WERI-Rb-1 (cell line): ENCODE results near the gene MACROH2A2.

Experiments
- DNase-seq: peaks from one replicate; pipeline ENCODE4 v3.0.0-alpha.2; 2020
- H3K27ac ChIP-seq: fragments of 250-450 bp; sonication (Bioruptor Pico); 2 replicates; pipeline ENCODE4 v1.5.1; 2020; ENCODE audit warnings: mild to moderate bottlenecking, moderate library complexity
- H3K27me3 ChIP-seq: fragments of 250-450 bp; sonication (Bioruptor Pico); 2 replicates; pipeline ENCODE4 v1.5.1; 2021; ENCODE audit warnings: mild to moderate bottlenecking, low read depth, moderate library complexity; ENCODE audit not compliant: insufficient read depth, severe bottlenecking
- H3K36me3 ChIP-seq: fragments of 250-450 bp; sonication (Bioruptor Pico); 2 replicates; pipeline ENCODE4 v1.5.1; 2020; ENCODE audit warnings: mild to moderate bottlenecking, moderate library complexity
- H3K4me3 ChIP-seq: 2 replicates; pipeline ENCODE4 v1.5.1; 2011; ENCODE audit warnings: low read depth, mild to moderate bottlenecking, control low read depth, low read length
- H3K9me3 ChIP-seq: fragments of 250-450 bp; sonication (Bioruptor Pico); 2 replicates; pipeline ENCODE4 v1.5.1; 2021; ENCODE audit warnings: mild to moderate bottlenecking, moderate library complexity; ENCODE audit not compliant: severe bottlenecking
- TF ChIP-seq, protein P1 (sequence below): IDR thresholded peaks from 2 replicates; pipeline ENCODE4 v1.5.1; 2011; ENCODE audit warnings: low read depth, mild to moderate bottlenecking, control low read depth, inconsistent platforms, low read length

Gene MACROH2A2

DNA sequence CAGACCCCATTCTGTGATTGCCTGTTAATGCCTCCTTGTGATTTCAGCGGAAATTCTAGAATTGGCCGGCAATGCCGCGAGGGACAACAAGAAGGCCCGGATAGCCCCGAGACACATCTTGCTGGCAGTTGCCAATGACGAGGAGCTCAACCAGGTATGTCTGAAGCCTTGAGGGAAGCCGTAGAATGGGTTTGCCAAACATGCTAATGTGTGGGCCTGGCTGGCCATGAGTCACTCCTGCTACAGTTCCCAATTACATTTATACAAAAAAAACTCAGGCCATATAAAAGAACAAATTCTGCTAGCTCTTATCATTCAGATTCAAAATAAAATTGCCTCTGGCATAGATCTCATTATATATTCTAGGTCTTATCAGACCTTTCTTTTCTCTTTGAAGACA lies 37.4 kb downstream of the MACROH2A2 start:
- Histone ChIP-seq H3K9me3 (no peaks in the 10 kb centered on the region), H3K36me3 (peaks cover 42% of the 10 kb centered on the region), H3K27ac (no peak overlapping the region), H3K4me3 (no peak overlapping the region), H3K27me3 (no peaks in the 10 kb centered on the region)
- no peak for DNase-seq
- TF ChIP-seq, protein P1, sequence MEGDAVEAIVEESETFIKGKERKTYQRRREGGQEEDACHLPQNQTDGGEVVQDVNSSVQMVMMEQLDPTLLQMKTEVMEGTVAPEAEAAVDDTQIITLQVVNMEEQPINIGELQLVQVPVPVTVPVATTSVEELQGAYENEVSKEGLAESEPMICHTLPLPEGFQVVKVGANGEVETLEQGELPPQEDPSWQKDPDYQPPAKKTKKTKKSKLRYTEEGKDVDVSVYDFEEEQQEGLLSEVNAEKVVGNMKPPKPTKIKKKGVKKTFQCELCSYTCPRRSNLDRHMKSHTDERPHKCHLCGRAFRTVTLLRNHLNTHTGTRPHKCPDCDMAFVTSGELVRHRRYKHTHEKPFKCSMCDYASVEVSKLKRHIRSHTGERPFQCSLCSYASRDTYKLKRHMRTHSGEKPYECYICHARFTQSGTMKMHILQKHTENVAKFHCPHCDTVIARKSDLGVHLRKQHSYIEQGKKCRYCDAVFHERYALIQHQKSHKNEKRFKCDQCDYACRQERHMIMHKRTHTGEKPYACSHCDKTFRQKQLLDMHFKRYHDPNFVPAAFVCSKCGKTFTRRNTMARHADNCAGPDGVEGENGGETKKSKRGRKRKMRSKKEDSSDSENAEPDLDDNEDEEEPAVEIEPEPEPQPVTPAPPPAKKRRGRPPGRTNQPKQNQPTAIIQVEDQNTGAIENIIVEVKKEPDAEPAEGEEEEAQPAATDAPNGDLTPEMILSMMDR = no peak

DNA sequence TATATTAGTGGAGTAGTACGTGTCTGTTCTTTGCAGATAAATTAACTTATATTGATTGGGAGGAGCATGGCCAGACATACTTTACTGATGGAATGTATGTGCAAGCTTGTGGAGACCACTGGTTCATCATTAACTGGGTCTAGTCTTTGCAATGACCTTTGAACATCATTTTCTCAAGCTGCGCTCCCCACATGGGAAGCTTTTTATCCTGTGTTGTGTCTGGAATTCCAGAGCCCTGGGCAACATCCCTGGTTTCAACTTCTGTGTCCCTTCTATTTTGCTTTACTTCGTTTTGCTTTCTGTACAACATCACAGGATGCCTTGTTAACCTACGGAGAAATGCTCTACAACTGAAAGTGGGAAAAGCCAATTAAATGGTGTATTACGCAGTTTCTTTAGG lies 38.3 kb downstream of the MACROH2A2 start:
- Histone ChIP-seq H3K27ac (no peak overlapping the region), H3K4me3 (no peak overlapping the region), H3K36me3 (peaks cover 49% of the 10 kb centered on the region), H3K27me3 (no peaks in the 10 kb centered on the region), H3K9me3 (no peaks in the 10 kb centered on the region)
- DNase-seq = no peak
- TF ChIP-seq, protein P1 = no peak

DNA sequence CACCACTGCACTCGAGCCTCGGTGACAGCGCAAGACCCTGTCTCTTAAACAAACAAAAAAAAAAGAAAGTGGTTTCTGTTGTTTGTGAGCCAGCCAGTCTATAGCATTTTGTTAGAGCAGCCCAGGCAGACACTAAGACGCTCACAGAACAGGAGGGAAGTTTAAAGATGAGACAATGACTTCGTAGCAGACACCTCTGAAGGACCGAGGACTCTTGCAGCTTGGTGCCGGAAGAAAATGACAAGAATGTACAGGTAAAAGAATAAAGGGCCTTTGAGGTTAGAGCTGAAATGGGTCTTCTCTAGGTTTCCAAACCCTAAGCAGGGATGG lies 39.7 kb downstream of the MACROH2A2 start:
- TF ChIP-seq, protein P1 = no peak
- Histone ChIP-seq H3K4me3 (no peak overlapping the region), H3K27ac (no peak overlapping the region), H3K36me3 (peaks cover 60% of the 10 kb centered on the region), H3K9me3 (no peaks in the 10 kb centered on the region), H3K27me3 (no peaks in the 10 kb centered on the region)
- no peak for DNase-seq

DNA sequence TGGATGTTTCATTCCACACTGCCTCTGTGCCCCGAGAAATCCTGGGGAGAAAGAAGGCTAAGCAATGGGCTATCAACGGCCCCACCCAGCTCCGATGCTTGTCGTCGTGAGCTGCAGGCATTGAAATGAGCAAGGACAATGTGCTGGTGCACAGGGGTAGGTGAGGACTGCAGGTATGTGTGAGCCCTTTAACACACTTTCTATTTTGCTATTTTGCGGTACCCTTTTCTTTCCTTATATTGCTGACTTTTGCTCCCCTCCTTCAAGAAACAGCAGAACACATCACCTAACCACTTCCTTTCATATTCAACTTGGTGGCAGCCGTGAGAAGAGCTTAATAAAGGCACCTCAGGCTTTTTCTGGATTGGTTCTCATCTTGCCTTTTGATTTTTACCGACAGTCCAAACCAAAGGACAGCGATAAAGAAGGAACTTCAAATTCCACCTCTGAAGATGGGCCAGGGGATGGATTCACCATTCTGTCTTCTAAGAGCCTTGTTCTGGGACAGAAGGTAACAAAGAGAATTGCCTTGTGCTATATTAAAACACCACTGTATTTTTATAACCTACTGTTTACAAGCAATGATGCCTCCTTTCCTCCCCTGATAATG lies 40.8 kb downstream of the MACROH2A2 start:
- Histone ChIP-seq H3K9me3 (no peaks in the 10 kb centered on the region), H3K4me3 (no peak overlapping the region), H3K36me3 (peaks cover 64% of the 10 kb centered on the region), H3K27ac (no peak overlapping the region), H3K27me3 (no peaks in the 10 kb centered on the region)
- TF ChIP-seq, protein P1 = no peak
- DNase-seq = no peak

DNA sequence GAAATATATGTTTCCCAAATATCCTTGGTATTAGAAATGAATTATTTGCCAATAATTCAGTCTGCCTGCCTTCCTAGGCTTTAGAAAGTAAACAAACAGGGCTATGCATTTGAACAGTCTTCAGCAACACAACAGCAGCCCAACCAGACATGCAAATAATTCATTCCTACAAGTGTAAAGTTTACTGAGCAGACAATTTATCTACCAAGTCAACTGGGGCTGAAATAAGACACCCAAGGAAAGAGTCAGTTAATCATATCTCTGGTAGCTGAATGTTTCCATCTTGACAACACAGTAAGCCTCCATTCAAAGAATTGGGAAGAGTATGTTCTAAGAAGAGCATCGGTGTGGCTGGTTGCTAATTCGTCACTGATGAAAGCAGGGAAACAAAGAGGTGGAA lies 41.6 kb downstream of the MACROH2A2 start:
- Histone ChIP-seq H3K27ac (no peak overlapping the region), H3K27me3 (no peaks in the 10 kb centered on the region), H3K36me3 (peaks cover 69% of the 10 kb centered on the region), H3K4me3 (no peak overlapping the region), H3K9me3 (no peaks in the 10 kb centered on the region)
- DNase-seq = no peak
- TF ChIP-seq, protein P1 = no peak

DNA sequence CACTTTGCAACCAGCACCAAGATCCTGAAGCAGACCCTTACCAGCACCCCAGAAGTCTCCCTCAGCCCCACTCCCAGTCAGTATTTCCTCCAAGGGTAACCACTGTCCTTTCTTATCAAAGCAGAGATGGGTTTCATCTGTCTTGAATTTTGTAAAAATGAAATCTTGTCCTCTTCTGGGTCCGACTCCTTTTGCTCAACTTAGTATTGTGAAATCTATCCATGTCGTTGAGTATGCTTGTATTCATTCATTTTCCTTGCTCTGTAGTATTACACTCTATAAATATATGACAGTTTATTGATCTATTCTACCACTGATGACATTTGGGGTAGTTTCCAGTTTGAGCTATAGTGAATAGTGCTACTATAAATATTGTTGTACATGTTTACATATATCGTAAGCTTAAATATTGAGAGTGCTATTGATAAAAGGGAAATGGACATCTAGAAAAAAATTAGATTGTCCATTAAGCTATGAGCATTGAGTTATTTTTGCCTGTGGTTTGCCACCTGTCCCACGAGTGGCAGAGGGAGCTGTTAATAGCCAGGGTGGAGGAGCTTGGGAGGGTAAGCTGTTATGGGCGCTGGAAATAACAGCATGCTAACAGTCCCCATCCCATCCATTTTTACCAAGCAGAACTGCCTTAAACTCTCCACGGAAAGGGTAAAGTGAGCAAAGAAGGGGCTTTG lies 43.5 kb downstream of the MACROH2A2 start:
- DNase-seq = no peak
- H3K9me3 ChIP-seq = no peaks in the 10 kb centered on the region
- H3K27ac ChIP-seq = no peak overlapping the region
- no peaks in the 10 kb centered on the region for H3K27me3 ChIP-seq
- TF ChIP-seq, protein P1 = no peak
- no peak overlapping the region for H3K4me3 ChIP-seq
- peaks cover 71% of the 10 kb centered on the region for H3K36me3 ChIP-seq
